AG09319 (cell line): ENCODE results near the gene DBT.
"Not testable (repeated sequence)": the region's sequence is repeated elsewhere in the genome, so short reads cannot be mapped to it uniquely, and the experiment has no call there.

Source experiments
- DNase-seq: peaks from one replicate; pipeline ENCODE4 v3.0.0-alpha.2; 2010; ENCODE audit warnings: low read depth; ENCODE audit errors: extremely low read depth
- TF ChIP-seq, protein P1 (sequence below): IDR thresholded peaks from 2 replicates; pipeline ENCODE4 v1.5.1; 2011; ENCODE audit warnings: low read depth, mild to moderate bottlenecking, inconsistent platforms, low read length, moderate library complexity

Gene DBT

DNA sequence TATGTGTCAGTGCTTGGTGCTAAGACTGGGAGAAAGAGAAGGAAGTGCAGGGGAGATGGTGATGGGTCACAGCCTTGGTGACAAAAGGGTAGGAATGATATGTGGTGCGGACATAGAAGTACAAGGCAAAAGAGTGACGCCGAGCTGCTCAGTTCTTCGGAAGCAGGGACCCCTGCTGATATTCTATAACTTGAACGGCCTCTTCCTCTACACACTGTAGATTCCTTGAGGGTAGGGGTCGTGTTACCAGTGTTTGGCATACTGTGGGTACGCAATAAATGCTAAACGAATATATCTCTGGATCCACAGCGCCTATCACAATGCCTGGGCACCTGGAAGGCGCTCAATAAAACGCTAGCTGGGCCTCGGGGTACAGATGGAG, 488 bp downstream of the DBT start:
- no peak for DNase-seq
- TF ChIP-seq, protein P1, sequence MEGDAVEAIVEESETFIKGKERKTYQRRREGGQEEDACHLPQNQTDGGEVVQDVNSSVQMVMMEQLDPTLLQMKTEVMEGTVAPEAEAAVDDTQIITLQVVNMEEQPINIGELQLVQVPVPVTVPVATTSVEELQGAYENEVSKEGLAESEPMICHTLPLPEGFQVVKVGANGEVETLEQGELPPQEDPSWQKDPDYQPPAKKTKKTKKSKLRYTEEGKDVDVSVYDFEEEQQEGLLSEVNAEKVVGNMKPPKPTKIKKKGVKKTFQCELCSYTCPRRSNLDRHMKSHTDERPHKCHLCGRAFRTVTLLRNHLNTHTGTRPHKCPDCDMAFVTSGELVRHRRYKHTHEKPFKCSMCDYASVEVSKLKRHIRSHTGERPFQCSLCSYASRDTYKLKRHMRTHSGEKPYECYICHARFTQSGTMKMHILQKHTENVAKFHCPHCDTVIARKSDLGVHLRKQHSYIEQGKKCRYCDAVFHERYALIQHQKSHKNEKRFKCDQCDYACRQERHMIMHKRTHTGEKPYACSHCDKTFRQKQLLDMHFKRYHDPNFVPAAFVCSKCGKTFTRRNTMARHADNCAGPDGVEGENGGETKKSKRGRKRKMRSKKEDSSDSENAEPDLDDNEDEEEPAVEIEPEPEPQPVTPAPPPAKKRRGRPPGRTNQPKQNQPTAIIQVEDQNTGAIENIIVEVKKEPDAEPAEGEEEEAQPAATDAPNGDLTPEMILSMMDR: no peak

DNA sequence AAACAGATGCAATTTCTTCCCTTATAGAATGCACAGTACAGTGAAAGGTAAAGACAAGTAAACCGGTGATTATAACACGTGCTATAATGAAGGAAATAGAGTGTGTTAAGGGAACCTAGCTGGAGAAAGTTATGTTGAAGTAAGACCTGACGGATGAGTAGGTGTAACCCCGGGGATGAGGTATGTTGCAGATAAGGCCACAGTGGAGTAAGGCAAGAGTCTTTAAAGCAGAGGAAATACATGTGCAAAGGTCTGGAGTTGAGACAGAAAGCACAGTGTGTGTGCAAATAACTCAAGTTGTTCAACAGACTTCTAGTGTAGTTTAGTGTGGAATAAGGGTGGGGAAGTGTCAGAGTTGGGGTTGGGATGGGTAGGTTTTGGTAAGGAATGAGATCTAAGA, 2.9 kb downstream of the DBT start:
- DNase-seq: no peak
- TF ChIP-seq, protein P1: no peak

DNA sequence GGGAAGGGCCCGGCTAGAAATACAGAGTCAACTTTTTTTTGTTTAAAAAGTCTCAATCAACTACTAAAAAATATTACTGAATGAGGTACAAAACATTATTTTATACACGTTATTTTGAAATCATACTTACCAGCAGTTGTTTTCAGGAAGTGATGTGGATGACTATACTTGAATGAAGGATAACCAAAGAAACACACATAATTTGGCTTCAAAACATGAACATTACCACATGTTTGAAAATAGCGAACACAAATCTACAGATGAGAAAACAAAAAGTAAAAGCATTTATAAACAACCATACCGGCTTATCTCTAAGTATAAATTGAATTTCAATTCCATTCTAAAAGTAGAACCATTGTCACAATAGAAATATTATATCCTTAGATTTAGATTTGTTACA, 9.0 kb downstream of the DBT start:
- TF ChIP-seq, protein P1: no peak
- DNase-seq: no peak

DNA sequence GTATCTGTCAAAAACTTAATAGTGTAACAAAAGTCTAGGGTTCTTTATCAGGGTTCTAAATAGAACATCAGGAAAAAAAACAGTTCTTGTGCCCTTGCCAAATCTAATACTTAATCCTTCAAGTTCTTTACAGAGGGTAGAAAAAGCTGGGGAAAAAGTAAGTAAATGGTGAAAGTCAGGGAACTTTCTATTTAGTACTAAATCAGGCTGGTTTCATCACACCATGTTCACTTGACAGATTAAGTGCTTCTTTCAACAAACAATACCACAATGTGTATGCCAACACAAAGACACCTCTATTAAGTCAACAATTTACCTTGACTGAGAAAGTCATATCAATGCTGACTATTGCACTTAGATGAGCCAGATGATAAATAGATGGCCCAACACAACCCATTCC, 9.7 kb downstream of the DBT start:
- TF ChIP-seq, protein P1: no peak
- no peak for DNase-seq

DNA sequence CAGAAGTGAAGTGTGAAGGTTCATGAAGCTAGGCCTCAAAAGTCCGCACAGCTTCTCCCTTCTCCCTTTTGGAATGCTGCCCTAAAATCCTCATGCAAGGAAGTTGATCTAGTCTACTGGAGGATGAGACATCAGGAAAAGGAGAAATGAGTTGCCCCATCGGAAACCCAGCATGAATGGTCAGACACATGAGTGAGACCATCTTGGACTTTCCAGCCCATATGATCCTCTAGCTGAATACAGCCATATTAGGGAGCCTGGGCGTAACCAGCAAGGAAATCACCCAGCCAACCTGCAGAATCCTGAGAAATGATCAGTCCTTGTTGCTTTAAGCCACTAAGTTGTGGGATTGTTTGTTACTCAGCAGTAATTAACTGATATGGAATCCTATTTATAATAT, 12.5 kb downstream of the DBT start:
- no peak for DNase-seq
- TF ChIP-seq, protein P1: no peak

DNA sequence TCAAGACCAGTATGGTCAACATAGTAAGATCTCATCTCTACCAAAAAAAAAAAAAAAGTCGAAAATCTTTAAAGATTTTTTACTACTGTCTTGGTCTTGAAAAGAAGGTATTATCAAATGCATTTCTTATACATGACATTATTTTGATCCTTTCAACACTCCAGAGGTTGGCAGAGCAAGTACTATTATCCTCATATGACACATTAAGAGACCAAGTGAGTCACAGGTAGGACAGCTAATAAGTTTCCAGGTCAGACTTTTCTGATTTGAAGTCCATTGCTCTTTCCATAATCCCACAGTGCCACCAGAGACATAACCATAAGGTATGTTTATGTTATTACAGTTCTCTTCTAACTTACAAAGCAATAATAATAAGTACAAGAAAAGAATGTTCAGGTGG, 15.2 kb downstream of the DBT start:
- TF ChIP-seq, protein P1: no peak
- DNase-seq: no peak

DNA sequence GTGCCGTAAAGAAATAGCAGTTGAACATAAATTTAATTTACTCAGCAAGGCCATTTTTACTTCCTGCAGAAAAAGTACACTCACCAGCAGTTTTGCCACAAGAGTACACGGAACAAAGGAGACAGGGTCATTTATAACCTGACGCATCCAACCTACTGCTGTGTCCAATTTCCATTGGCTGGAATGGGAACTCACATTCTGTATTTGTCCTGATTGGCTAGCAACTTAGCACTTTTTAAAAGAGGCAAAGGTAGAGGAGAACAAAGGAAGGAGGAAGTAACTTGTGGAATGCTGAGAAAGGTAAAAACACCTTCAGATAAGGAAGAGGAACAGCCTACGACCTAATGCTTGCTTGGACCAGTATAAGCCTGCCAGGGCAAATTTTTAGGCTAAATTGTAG, 16.1 kb downstream of the DBT start:
- DNase-seq: not testable (repeated sequence)

DNA sequence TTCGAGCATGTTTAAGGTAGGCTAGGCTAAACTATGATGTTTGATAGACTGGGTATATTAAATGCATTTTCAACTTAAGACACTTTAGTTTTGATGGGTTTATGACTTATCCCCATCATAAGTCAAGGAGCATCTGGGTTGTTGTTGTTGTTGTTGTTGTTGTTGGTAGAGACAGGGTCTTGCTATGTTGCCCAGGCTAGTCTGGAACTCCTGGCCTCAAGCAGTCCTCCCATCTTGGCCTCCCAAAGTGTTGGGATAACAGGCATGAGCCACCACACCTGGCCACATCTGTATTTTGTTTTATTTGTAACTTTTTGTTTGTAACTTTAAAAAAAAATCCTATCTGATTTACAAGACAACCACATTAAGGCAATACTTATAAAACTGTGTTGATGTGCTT, 17.5 kb downstream of the DBT start:
- no peak for DNase-seq
- TF ChIP-seq, protein P1: no peak
